GM23338 (cell line): ENCODE results near the gene MT4. TPM values are rescaled to one million over a fixed set of nuclear protein-coding genes. Genes with fewer than 3 reads are reported as not detected.

Source experiments
- ATAC-seq: fragments of 200-7000 bp; cut with Tn5 transposase; 3 replicates; pipeline ENCODE4 v1.9.1; 2020
- DNase-seq: peaks from one replicate; pipeline ENCODE4 v3.0.0-alpha.2; 2015; ENCODE audit warnings: low spot score
- H2AFZ ChIP-seq: fragments of 200-600 bp; sonication (generic); 2 replicates; pipeline ENCODE4 v1.8.0; 2016; ENCODE audit warnings: antibody characterized with exemption, mild to moderate bottlenecking, moderate library complexity
- H3F3A ChIP-seq: fragments of 200-600 bp; sonication (generic); replicated peaks from 2 replicates; pipeline ENCODE4 v1.8.0; 2017; ENCODE audit warnings: antibody characterized with exemption, mixed run types, low read depth
- H3K27ac ChIP-seq: fragments of 200-600 bp; sonication (generic); 2 replicates; pipeline ENCODE4 v1.6.1; 2016; ENCODE audit warnings: low read depth
- H3K27me3 ChIP-seq: fragments of 200-600 bp; sonication (generic); 2 replicates; pipeline ENCODE4 v1.8.0; 2016; ENCODE audit warnings: mild to moderate bottlenecking, mixed run types, moderate library complexity; ENCODE audit not compliant: insufficient read depth
- H3K36me3 ChIP-seq: fragments of 200-600 bp; sonication (generic); 2 replicates; pipeline ENCODE4 v1.8.0; 2016; ENCODE audit warnings: mild to moderate bottlenecking; ENCODE audit not compliant: insufficient read depth
- H3K4me1 ChIP-seq: fragments of 200-600 bp; sonication (generic); 2 replicates; pipeline ENCODE4 v1.8.0; 2016; ENCODE audit warnings: mild to moderate bottlenecking, moderate library complexity; ENCODE audit not compliant: insufficient read depth
- H3K4me2 ChIP-seq: fragments of 200-600 bp; sonication (generic); 2 replicates; pipeline ENCODE4 v1.7.1; 2017; ENCODE audit warnings: mixed run types
- H3K4me3 ChIP-seq: fragments of 200-600 bp; sonication (generic); 2 replicates; pipeline ENCODE4 v1.6.1; 2016; ENCODE audit warnings: mixed run types
- H3K79me2 ChIP-seq: fragments of 200-600 bp; sonication (generic); replicated peaks from 2 replicates; pipeline ENCODE4 v1.8.0; 2017; ENCODE audit warnings: mild to moderate bottlenecking; ENCODE audit not compliant: insufficient read depth
- H3K9me2 ChIP-seq: fragments of 200-600 bp; sonication (generic); 2 replicates; pipeline ENCODE4 v1.8.0; 2017; ENCODE audit not compliant: insufficient read depth
- H4K20me1 ChIP-seq: fragments of 200-600 bp; sonication (generic); replicated peaks from 2 replicates; pipeline ENCODE4 v1.8.0; 2017; ENCODE audit warnings: mild to moderate bottlenecking; ENCODE audit not compliant: insufficient read depth
- H3K27ac Mint-ChIP-seq: 2 replicates; pipeline ENCODE4 v1.8.0; 2020; ENCODE audit warnings: inconsistent platforms, mild to moderate bottlenecking, moderate library complexity, mixed read lengths
- H3K27me3 Mint-ChIP-seq: 3 replicates; pipeline ENCODE4 v1.8.0; 2022; ENCODE audit warnings: low read depth, mild to moderate bottlenecking, moderate library complexity, mixed read lengths, inconsistent platforms; ENCODE audit not compliant: insufficient read depth, poor library complexity
- H3K36me3 Mint-ChIP-seq: 3 replicates; pipeline ENCODE4 v1.8.0; 2021; ENCODE audit warnings: low read depth, mild to moderate bottlenecking, inconsistent platforms, moderate library complexity, mixed read lengths
- H3K4me1 Mint-ChIP-seq: 3 replicates; pipeline ENCODE4 v1.8.0; 2020; ENCODE audit warnings: mild to moderate bottlenecking, inconsistent platforms, mixed read lengths
- H3K4me3 Mint-ChIP-seq: 3 replicates; pipeline ENCODE4 v1.8.0; 2021; ENCODE audit warnings: moderate library complexity, mild to moderate bottlenecking, inconsistent platforms, mixed read lengths
- H3K9me3 Mint-ChIP-seq: 3 replicates; pipeline ENCODE4 v1.8.0; 2020; ENCODE audit warnings: moderate library complexity, mild to moderate bottlenecking, inconsistent platforms, mixed read lengths
- CREB1 ChIP-seq: fragments of 250-450 bp; sonication (Bioruptor Pico); IDR thresholded peaks from 2 replicates; pipeline ENCODE4 v1.5.0; 2020; ENCODE audit warnings: low read depth, mild to moderate bottlenecking, moderate library complexity
- CTCF ChIP-seq, 2 experiments: fragments of 200-600 bp in 1 of 2; sonication (generic) in 1 of 2; conservative IDR thresholded peaks; 2 replicates each; pipeline versions ENCODE4 v1.5.1 to v1.6.1; 2016 to 2017; ENCODE audit warnings: antibody characterized with exemption in 2 of 2, low read depth in 2 of 2, mild to moderate bottlenecking in 2 of 2, moderate library complexity in 1 of 2
- ETS1 ChIP-seq: IDR thresholded peaks from 2 replicates; pipeline ENCODE4 v1.6.1; 2016; ENCODE audit warnings: antibody characterized with exemption
- EZH2 ChIP-seq: fragments of 200-600 bp; sonication (generic); IDR thresholded peaks from one replicate; pipeline ENCODE4 v1.8.0; 2017; ENCODE audit warnings: antibody characterized with exemption, mild to moderate bottlenecking, low read depth; ENCODE audit not compliant: unreplicated experiment
- EZH2phosphoT487 ChIP-seq: fragments of 200-600 bp; sonication (generic); IDR thresholded peaks from one replicate; pipeline ENCODE4 v1.8.1; 2018; ENCODE audit warnings: antibody characterized with exemption; ENCODE audit not compliant: unreplicated experiment
- POLR2AphosphoS5 ChIP-seq: IDR thresholded peaks from 2 replicates; pipeline ENCODE4 v1.6.1; 2016; ENCODE audit warnings: antibody characterized with exemption, low read depth
- ZNF331 ChIP-seq: fragments of 250-450 bp; sonication (Bioruptor Pico); IDR thresholded peaks from 2 replicates; pipeline ENCODE4 v1.5.0; 2020; ENCODE audit warnings: low read depth, mild to moderate bottlenecking, moderate library complexity
- ZNF462 ChIP-seq: fragments of 250-450 bp; sonication (Bioruptor Pico); IDR thresholded peaks from 2 replicates; pipeline ENCODE4 v1.5.0; 2020; ENCODE audit warnings: mild to moderate bottlenecking, moderate library complexity
- polyA plus RNA-seq: library from polyadenylated mRNA; unstranded; fragments of >200 nt; fragmentation: Nextera tagmentation; extraction: Ambion mirVana; gene quantifications from 2 replicates; pipeline ENCODE4 v1.2.1, GENCODE V29; 2016
- total RNA-seq: library from RNA; depleted of rRNA; stranded (reverse); fragments of >200 nt; shearing (Covaris generic); gene quantifications from 2 replicates; pipeline ENCODE4 v1.2.3, GENCODE V29; 2014

The MT4 gene
- total and polyA plus RNA-seq, 2 experiments from 2014 or later: not detected

DNA sequence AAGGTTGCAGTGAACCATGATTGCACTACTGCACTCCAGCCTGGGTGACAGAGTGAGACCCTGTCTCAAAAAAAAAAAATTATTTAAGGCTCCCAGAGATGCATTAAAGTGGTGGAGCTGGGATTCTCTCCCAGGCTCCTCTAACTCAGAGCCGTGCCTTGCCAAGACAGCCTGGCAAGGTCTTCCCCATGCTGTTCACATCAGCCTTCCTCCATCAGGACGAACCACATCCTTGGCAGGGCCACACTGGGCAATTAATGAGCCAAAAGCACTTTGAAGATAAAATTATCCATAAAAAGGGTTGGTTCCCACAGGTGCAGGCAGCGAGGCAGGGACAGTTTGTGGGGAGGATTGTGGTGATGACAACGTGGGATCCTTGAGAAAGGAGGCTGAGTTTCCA lies 25.2 kb upstream of the MT4 start:
- no peaks in the 10 kb centered on the region for H3K4me1 ChIP-seq
- no peaks in the 10 kb centered on the region for H3F3A ChIP-seq
- no peak overlapping the region for H3K4me2 ChIP-seq
- no peaks in the 10 kb centered on the region for H3K27me3 ChIP-seq
- H3K4me3 Mint-ChIP-seq: no peak overlapping the region
- H3K27ac Mint-ChIP-seq: no peak overlapping the region
- peaks cover 4% of the 10 kb centered on the region for H3K27me3 Mint-ChIP-seq
- no peak for TF ChIP-seq ZNF462 (CRISPR knock-in tag)
- no peak for TF ChIP-seq ETS1
- TF ChIP-seq EZH2phosphoT487: no peak
- no peak for TF ChIP-seq ZNF331 (CRISPR knock-in tag)
- no peak for TF ChIP-seq CTCF (conservative IDR thresholded peaks at IDR 0.05; ENCODE audit: low read depth in 2 of 2)
- no peak for TF ChIP-seq CREB1 (CRISPR knock-in tag)
- TF ChIP-seq POLR2AphosphoS5: no peak
- no peak for TF ChIP-seq EZH2
- H3K9me2 ChIP-seq: no peaks in the 10 kb centered on the region
- H3K4me3 ChIP-seq: no peak overlapping the region
- peaks cover 6% of the 10 kb centered on the region; the same call in 2 of the 3 replicates for H3K4me1 Mint-ChIP-seq
- no peaks in the 10 kb centered on the region for H4K20me1 ChIP-seq
- no peak overlapping the region for H2AFZ ChIP-seq
- no peaks in the 10 kb centered on the region for H3K36me3 Mint-ChIP-seq
- DNase-seq (no peak), ATAC-seq (no peak)
- peaks cover 3% of the 10 kb centered on the region; the same call in 2 of the 3 replicates for H3K9me3 Mint-ChIP-seq
- no peaks in the 10 kb centered on the region for H3K79me2 ChIP-seq
- H3K36me3 ChIP-seq: no peaks in the 10 kb centered on the region
- no peak overlapping the region for H3K27ac ChIP-seq
